Mononuclear cell (primary cell): Measurements from ENCODE around the gene LDB2. TPM values are rescaled to one million over a fixed set of nuclear protein-coding genes. Genes with fewer than 3 reads are reported as not detected.

Experiments
- H3K27me3 ChIP-seq: 2 replicates; pipeline ENCODE4 v1.6.0; 2011; ENCODE audit warnings: low read length, control low read depth; ENCODE audit not compliant: insufficient read depth
- H3K4me1 ChIP-seq: 2 replicates; pipeline ENCODE4 v1.5.1; 2011; ENCODE audit warnings: mild to moderate bottlenecking, low read length, control low read depth; ENCODE audit not compliant: insufficient read depth
- H3K4me3 ChIP-seq: 2 replicates; pipeline ENCODE4 v1.5.1; 2011; ENCODE audit warnings: mild to moderate bottlenecking, low read length, moderate library complexity
- H3K9me3 ChIP-seq: 2 replicates; pipeline ENCODE4 v1.5.1; 2011; ENCODE audit warnings: low read depth, mild to moderate bottlenecking, control low read depth, low read length
- total RNA-seq: library from RNA; depleted of rRNA; stranded (reverse); fragments of >200 nt; gene quantifications from one replicate; pipeline ENCODE4 v1.2.3, GENCODE V29; 2012

The LDB2 gene
- total RNA-seq, 1 donor = 0.52 TPM

GRCh38 chr4:16726368-16727050 lies 171.9 kb downstream of the LDB2 start:
- Histone ChIP-seq H3K4me3 (no peak overlapping the region), H3K27me3 (no peaks in the 10 kb centered on the region), H3K4me1 (no peaks in the 10 kb centered on the region), H3K9me3 (peaks cover 4% of the 10 kb centered on the region)

DNA sequence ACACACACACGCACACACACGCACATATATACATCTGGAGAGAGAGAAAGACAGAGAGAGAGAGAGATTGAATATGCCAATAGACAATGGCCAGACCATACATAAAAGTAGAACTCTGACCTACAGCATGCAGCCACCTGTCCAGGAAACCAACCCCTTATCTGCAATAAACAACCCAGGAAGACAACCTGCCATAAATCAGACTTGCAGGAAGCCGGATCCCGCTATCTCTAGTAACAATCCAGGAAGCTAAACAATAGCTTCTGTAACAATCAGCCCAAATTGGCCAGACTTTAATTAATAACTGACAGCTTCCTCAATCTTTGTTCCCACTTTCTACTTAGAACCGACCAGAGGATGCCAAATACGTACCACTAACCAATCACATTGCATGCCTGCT lies 173.2 kb downstream of the LDB2 start:
- Histone ChIP-seq H3K9me3 (peaks cover 4% of the 10 kb centered on the region), H3K4me3 (no peak overlapping the region), H3K4me1 (no peaks in the 10 kb centered on the region), H3K27me3 (no peaks in the 10 kb centered on the region)

DNA sequence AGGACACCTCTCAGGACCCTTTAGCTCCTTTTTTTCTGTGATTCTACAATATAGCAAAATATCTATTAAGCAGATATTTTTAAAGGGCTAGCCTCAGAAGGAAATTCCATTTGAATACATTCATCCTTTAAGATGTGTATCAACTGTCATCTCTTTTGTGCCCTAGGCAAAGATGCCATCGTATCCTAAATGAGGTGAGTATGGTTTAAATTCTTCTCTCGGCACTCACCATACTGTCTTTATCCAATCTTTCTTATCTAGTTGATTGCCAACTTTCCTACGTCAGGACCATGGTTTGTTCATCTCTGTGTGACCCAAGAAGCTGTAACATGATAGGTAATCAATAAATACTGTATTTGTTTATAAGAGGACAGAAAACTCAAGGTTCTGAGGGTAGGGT lies 176.0 kb downstream of the LDB2 start:
- no peaks in the 10 kb centered on the region for H3K27me3 ChIP-seq
- no peak overlapping the region for H3K4me3 ChIP-seq
- no peaks in the 10 kb centered on the region for H3K4me1 ChIP-seq
- H3K9me3 ChIP-seq = peaks cover 4% of the 10 kb centered on the region

GRCh38 chr4:16721613-16722291 lies 176.7 kb downstream of the LDB2 start:
- H3K9me3 ChIP-seq = peaks cover 4% of the 10 kb centered on the region
- no peaks in the 10 kb centered on the region for H3K4me1 ChIP-seq
- H3K27me3 ChIP-seq = no peaks in the 10 kb centered on the region
- H3K4me3 ChIP-seq = no peak overlapping the region

DNA sequence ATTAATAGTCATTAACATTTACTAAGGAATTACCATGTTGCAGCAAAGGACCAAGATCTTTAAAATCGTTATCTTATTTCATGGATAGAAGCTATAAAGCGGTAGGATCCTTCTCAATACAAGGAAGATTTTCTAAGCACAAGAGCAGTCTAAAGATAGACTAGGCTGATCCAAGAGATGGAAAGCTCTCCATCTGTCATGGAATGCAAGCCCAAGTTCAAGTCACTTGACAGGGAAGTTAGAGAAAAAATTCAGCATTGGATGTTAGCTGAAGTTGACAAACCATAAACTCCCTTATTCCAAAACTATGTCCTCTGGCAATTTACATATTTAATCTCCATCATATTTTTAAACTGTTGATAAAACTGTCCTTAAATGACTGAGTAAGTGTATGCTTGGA lies 177.7 kb downstream of the LDB2 start:
- Histone ChIP-seq H3K27me3 (no peaks in the 10 kb centered on the region), H3K4me1 (no peaks in the 10 kb centered on the region), H3K4me3 (no peak overlapping the region), H3K9me3 (peaks cover 4% of the 10 kb centered on the region)

- Histone ChIP-seq H3K27me3 (no peaks in the 10 kb centered on the region), H3K9me3 (no peaks in the 10 kb centered on the region), H3K4me3 (no peak overlapping the region), H3K4me1 (no peaks in the 10 kb centered on the region)
Measured at GRCh38 chr4:16717266-16717970, 181.0 kb downstream of the LDB2 start.

DNA sequence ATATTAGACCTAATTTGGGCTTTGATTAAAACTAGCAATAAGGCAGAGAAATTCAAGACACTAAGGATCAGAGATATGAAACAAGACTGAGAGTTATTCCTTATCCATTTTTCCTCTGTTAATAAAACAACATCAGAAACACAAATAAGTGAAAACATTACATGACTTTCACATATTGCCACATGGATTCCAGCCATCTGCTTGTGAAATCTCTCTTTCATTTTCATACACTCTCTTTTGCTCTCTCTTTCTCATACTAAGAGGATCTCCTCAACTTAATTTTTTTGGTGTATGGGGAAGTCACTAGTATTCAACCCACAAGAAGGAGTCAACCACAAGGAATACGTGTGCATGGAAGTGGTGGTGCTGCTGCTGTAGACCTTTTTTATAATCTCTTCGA lies 183.0 kb downstream of the LDB2 start:
- Histone ChIP-seq H3K4me1 (no peaks in the 10 kb centered on the region), H3K4me3 (no peak overlapping the region), H3K27me3 (no peaks in the 10 kb centered on the region), H3K9me3 (no peaks in the 10 kb centered on the region)

- H3K9me3 ChIP-seq = no peaks in the 10 kb centered on the region
- no peaks in the 10 kb centered on the region for H3K27me3 ChIP-seq
- H3K4me3 ChIP-seq = no peak overlapping the region
- no peaks in the 10 kb centered on the region for H3K4me1 ChIP-seq
Measured at GRCh38 chr4:16714191-16714590, 184.3 kb downstream of the LDB2 start.

DNA sequence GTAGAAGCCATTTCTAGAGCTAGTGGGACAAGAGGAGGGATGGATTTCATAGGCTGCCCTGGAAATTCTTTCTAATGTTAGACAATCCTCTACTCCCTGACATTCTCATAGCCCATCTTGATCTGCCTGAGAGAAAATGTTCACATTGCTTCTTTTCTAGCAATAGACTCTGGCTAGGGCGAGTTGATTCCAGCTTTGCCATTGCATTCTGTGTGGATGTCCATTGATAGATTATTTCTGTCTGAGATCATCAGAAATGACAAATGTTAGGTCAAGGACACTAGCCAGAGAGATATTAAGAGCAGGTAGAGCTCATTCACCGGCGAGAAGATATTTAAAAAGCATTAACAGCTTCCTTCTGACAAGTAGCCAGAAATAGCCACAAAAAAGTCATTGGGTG lies 184.7 kb downstream of the LDB2 start:
- Histone ChIP-seq H3K27me3 (no peaks in the 10 kb centered on the region), H3K4me1 (no peaks in the 10 kb centered on the region), H3K9me3 (no peaks in the 10 kb centered on the region)

GRCh38 chr4:16713271-16713670 lies 185.2 kb downstream of the LDB2 start:
- H3K27me3 ChIP-seq = no peaks in the 10 kb centered on the region
- no peaks in the 10 kb centered on the region for H3K9me3 ChIP-seq
- no peak overlapping the region for H3K4me3 ChIP-seq
- no peaks in the 10 kb centered on the region for H3K4me1 ChIP-seq

More for the DNA sequence above, 184.7 kb downstream of the LDB2 start:
- H3K4me3 ChIP-seq = no peak overlapping the region

- Histone ChIP-seq H3K9me3 (no peaks in the 10 kb centered on the region), H3K4me1 (no peaks in the 10 kb centered on the region), H3K27me3 (no peaks in the 10 kb centered on the region), H3K4me3 (no peak overlapping the region)
Measured at GRCh38 chr4:16710198-16710597, 188.2 kb downstream of the LDB2 start.

DNA sequence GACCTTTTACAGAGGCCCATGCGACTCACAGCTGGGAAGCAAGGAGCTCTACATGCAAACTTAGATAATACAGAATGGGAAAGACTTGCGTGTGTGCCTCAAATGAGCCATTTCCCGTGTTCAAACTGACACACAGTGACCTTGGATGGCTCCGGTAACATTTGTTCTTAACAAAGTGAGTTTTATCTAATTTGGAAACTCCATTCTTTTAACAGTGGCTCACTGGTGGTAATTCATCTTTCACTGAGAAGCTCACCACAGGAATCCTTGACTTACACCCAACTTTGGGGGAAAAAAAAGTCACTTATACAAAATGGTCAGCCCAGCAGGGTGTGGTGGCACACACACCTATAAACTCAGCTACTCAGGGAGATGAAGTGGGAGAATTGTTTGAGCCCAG lies 190.6 kb downstream of the LDB2 start:
- H3K4me1 ChIP-seq = no peaks in the 10 kb centered on the region
- no peaks in the 10 kb centered on the region for H3K9me3 ChIP-seq

DNA sequence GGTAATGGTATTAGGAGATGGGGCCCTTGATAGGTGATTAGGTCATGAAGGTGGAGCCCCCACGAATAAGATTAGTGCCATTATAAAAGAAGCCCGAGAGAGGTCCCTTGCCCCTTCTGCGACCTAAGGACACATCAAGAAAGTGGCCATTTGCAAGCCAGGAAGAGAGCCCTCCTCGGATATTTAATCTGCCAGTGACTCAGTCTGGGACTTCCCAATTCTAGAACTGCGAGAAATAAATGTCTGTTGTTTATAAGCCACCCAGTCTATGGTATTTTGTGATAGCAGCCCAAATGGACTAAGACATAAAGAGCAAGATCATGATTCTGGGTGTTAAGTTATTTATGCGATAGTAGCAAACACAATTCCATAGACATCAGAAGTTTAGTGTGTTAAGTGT lies 192.2 kb downstream of the LDB2 start:
- H3K4me1 ChIP-seq = no peaks in the 10 kb centered on the region
- no peaks in the 10 kb centered on the region for H3K27me3 ChIP-seq
- H3K4me3 ChIP-seq = no peak overlapping the region
- no peaks in the 10 kb centered on the region for H3K9me3 ChIP-seq

More for the DNA sequence above, 190.6 kb downstream of the LDB2 start:
- no peaks in the 10 kb centered on the region for H3K27me3 ChIP-seq
- no peak overlapping the region for H3K4me3 ChIP-seq

- no peak overlapping the region for H3K4me3 ChIP-seq
- H3K27me3 ChIP-seq = no peaks in the 10 kb centered on the region
- no peaks in the 10 kb centered on the region for H3K4me1 ChIP-seq
- no peaks in the 10 kb centered on the region for H3K9me3 ChIP-seq
Measured at GRCh38 chr4:16705341-16705740, 193.1 kb downstream of the LDB2 start.

DNA sequence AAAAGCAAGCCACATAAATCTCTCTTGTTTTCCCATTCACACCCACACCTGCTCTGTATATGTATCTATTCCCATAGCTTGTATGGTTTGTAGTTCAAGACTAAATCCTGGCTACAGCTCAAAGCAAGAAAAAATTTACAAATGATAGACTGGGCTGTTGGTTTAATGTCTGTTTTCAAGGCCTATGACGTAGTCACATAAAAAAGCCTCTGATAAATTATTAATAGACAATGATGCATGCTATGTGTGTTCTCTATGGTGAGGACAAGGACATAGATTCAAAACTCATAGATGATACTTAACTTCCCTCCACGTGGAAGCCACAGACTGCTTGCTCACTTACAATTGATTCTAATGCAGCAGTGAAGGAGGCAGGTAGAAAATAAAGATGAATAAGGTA lies 194.0 kb downstream of the LDB2 start:
- no peaks in the 10 kb centered on the region for H3K4me1 ChIP-seq
- no peak overlapping the region for H3K4me3 ChIP-seq
- no peaks in the 10 kb centered on the region for H3K9me3 ChIP-seq
- H3K27me3 ChIP-seq = no peaks in the 10 kb centered on the region
